Fibroblast of skin of back (primary cell): Measurements from ENCODE around the gene RNASE8. TPM values are rescaled to one million over a fixed set of nuclear protein-coding genes. Genes with fewer than 3 reads are reported as not detected.
"Not testable (repeated sequence)": the region's sequence is repeated elsewhere in the genome, so short reads cannot be mapped to it uniquely, and the experiment has no call there.

ENCODE experiments used
- DNase-seq: peaks from one replicate; pipeline ENCODE4 v3.0.0-alpha.2; 2013
- polyA plus RNA-seq, 2 experiments: library from polyadenylated mRNA; unstranded; fragments of 120-200 nt; gene quantifications; one replicate each; pipeline ENCODE4 v1.2.1, GENCODE V29; 2013; ENCODE audit not compliant: insufficient read length in 2 of 2

The RNASE8 gene, protein sequence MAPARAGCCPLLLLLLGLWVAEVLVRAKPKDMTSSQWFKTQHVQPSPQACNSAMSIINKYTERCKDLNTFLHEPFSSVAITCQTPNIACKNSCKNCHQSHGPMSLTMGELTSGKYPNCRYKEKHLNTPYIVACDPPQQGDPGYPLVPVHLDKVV
- not detected for polyA plus RNA-seq (2013, experiment 1 of 2; ENCODE audit: insufficient read length)
- polyA plus RNA-seq (2013, experiment 2 of 2; ENCODE audit: insufficient read length) = not detected

DNA sequence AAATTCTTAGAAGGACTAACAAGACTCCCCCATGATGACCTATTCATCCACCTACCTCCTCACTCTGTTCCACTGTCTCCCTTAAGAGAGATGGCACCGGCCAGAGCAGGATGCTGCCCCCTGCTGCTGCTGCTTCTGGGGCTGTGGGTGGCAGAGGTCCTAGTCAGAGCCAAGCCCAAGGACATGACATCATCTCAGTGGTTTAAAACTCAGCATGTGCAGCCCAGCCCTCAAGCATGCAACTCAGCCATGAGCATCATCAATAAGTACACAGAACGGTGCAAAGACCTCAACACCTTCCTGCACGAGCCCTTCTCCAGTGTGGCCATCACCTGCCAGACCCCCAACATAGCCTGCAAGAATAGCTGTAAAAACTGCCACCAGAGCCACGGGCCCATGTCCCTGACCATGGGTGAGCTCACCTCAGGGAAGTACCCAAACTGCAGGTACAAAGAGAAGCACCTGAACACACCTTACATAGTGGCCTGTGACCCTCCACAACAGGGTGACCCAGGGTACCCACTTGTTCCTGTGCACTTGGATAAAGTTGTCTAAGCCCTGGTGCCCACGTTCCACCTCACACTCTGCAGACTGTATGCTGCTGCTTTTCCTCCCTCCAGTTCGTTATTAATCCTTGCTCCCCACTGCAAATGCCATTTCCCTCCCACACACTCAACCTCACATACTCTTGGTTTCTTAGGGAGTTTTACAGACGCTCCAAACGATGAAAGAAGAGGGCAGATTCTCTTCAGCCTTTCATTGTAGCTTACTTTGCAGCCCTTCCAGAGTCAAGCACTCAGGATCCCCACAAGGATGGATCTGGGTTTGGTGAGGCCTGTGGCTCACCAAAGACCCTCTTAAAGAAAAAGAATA lies at the start of gene RNASE8:
TSS of gene RNASE8 (plus strand) at position 20 of the 873 bp plus-strand sequence. CDS start at position 91, 71 bp downstream.
- DNase-seq = peak; percentile 38

DNA sequence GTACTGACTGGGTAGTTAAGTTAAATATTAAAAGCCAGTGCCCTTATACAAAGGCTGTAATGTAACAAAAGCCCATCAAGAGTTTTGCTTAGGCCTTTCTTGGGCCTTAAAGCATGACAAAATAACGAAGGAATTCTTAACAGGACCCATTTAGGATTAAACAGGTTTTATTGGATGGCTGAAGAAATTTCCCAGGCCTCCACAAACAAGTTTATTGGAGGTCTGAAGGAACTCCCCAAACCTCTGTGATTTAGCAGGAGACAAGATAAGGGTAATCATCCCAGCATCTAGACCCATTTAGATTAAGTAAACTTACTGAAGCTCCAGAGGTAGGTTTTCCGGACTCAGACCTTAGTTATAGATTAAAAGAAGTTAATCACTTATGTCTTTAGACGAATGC lies 47.9 kb upstream of the RNASE8 start:
- DNase-seq = not testable (repeated sequence)

DNA sequence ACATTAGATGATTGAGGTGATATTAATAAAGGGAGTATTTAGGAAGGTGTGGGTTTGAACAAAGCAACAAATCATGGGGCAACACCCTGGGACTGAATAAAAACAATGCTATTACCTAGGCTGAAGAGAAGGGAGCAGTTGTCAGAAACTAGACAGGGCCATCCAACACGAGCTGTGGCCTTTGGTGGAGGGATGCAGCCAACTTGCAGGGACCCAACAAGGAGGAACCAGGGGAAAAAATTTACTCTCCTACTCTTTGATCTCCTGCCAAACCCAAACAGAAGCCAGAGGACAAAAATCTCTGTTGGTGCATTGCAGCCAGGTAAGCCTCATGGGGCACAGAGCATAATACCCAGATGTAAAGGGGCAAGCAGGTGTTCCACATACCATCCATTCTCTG lies 46.5 kb upstream of the RNASE8 start:
- DNase-seq = no peak

DNA sequence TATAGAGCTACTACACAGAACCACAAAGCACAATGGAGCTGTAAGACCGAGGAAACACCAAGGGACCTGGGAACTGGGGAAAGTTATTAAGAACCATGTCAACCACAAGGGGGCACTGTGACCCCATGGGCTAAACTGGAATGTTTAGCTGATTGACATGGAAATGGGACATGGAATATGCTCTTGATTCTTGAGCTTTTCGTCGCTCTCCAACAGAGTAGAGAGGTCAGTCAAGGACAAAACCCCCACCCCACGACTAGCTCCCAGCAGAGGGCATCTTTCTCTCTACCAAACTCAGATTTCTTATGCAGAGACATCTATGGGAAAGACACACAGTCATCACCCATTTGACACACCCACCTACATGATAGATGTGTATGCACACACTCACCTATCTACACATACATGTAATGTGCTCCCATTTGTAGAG lies 42.8 kb upstream of the RNASE8 start:
- DNase-seq = peak; percentile 75

DNA sequence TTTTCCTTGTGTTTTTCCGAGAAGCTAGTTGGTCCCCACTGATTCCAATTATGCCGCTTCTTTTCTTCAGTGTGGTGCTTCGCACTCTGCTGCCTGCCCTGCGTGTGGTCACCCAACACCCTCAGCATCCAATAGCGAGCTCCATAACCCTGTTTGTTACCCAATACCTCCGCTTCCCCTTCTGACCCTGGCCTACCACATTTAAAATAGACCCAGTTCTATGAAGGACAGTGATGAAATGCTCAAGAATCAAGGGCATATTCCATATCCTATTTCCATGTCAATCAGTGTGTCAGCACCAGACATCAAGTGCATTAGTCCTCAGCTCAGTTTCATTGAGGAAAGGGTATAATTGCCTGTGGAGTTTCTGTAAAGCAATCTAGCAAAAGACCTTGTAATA lies 42.3 kb upstream of the RNASE8 start:
- no peak for DNase-seq

DNA sequence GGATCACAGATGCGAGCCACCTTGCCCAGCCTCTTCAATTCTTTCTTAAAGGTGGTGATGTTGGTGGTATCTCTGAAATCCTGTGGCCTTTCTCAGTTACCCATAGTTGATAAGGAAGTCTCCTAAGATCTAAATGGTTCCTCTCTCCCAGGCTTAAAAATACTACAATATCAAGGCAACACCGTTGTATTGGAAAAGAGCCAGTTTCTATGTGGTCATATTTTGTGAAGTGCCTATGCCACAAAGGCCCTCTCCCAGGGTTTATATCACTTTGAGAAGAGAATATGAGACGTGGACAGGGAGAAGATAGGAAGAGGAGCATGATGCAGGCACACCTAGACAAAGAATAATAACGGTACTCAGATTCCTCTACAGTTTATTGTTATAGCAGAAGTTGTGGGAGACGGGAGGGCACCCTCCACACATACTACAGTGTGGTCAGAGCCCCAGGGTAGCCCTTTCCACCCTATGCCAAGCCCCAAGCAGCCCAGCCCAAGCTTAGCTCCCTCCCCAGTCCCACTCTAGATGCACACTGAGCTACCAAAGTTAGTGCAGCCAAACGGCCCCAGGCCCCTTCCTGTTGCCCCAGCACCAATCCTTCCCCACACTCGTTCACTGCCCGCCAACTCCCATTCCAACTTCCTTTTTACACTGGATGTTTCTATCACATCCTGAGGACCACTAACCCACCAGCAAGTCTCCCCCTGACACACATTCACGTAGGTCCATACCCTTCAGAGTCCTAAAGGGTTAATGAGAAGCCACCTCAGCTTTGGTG lies 41.0 kb upstream of the RNASE8 start:
- DNase-seq = no peak

DNA sequence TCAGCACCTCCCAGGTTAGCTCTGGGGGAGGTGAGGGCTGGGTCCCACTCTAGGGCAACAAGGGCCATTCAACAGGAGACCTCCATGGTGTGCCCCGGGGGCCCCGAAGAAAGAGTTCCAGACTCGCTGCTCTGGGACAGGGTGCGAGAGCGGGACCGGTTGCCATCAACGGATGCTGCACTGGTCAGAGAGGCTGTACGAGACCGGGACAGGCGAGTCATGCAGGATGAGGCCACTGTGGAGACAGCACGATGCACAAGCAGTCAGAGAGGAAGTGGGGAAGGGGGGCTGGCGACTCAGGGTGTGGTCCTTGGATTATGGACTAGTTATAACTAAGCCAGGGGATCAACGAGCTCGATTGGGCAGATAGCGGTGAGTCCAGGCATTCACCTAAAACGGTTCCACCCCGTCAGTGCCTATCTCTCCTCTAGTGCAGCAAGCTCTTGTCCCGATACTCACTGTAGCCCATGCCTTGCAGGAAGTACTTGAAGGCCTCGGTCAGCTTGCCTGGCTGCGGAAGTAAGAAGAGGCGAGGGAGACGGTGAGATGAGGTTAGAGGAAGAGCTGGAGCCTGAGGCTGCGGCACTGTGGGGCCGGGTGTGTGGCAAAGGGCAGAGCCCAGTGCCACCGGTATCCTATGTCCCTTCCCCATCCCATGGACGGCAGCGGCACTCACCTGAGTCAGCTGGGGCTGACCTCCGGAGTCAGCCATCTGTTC lies 39.9 kb upstream of the RNASE8 start:
- no peak for DNase-seq

DNA sequence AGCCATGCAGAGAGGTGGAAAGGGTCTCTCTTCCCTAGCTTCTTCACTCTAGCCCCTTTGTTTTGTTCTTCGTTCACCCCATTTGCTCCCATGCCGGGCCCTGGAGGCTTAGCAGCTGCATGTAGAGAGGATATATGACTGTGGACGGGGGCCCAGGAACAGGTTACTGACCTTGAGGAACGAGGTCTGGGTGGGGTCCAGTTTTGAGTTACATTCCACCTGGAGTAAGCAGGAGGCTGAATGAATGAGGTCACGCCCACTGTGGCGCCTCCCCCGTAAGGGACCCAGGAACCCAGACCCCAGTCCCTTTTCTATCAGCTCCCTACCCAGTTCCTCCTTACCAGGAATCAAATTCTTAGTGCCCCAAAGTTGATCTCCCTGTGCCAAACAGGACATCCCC lies 39.3 kb upstream of the RNASE8 start:
- no peak for DNase-seq

DNA sequence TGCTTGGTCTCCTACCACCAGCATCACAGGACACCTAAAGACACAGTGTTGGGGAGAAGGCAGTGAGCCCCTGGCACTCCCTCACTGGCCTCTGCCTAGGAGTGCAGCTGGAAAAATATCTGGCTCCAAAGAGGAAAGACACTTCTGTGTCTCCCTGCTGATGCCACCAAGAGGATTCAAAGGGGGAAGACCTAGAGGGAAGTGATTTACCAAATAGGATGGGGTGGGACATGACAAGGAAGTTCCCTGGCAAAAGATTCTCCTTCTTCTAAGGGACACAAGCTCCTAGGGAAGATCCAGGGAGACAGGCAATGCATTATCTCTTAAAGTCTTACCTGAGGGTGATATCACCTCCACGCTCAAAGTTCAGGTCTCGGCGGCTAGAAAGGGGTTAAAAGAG lies 38.8 kb upstream of the RNASE8 start:
- DNase-seq = no peak

DNA sequence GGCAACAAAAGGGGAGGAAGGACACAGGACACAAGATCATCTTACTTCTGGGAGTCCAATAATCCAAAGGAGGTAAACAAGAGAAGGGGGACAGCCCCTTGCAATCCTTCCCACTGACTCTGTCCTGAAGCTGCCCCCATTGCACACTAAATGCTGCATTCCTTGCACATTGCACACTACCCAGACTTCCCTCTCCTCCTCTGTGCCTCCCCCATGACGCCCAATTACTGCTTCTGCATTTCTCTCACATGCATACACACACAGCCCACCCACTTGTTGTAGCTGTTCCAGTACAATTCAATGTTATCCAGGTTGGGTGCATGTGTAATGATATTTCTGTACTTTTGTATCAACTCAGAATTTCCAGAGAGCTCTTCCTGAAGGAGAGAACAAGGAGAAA lies 38.3 kb upstream of the RNASE8 start:
- peak; percentile 19 for DNase-seq

DNA sequence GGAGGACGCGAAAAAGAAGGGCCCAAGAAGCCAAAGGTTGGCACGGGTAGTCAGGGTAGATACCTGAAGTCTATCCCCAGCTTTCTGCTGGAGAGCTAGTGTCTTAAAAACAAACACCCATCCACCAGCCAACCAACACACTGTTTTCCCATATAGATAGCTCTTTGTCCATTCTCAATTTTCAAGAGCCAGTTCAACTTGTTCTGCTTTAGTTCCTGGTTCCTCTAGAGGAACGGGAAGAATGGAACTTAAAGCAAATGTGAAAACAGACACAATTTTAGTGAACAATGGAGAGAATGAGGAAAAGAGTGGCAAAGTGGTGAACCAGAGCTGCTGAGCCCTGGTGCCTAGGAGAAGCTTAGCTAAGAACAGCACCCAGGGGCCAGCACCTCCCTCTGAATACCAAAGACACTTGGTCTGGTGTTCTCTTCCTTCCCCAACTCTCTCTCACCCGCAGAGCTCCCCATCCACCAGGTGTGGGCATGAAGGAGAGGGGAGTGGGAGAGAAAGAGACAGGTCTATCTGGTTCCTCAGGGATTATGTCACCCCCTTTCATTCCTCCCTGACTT lies 36.6 kb upstream of the RNASE8 start:
- no peak for DNase-seq

DNA sequence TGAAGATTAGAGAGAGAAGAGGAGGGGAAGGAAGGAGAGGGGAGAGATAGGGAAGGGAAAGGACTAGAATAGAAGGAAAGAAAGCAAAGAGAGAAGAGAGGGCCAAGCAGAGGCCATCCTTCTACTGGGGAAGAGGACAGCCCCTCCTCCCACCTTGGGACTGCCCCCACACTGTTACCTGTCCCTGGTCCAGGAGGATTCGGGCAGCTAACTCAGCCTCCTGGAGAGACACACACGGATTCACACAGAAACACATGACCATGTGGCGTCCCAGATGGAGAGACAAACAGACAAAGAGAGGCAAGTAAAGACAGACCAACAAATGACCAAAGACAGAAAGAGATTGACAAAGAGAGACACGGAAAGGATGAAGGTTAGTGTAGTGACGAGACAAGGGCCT lies 34.9 kb upstream of the RNASE8 start:
- no peak for DNase-seq

DNA sequence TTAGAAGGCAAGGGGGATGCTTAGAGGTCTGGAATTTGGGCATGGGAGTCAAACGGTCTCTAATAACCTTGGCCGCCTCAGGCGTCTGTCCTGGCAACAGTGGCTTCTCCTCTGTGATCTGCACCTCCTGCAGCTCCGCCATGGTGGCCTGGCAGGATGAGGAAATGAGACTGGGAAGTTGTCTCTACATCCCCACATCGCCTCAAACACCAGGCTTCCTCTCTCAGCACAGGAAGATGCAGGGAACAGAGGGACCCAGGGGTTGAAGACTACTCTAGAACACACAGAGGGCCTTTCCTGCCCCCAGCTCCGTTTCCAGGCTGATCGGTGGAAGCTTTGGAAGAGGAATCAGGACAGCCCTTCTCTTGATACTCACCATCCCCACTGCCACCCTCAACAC lies 34.4 kb upstream of the RNASE8 start:
- DNase-seq = no peak

DNA sequence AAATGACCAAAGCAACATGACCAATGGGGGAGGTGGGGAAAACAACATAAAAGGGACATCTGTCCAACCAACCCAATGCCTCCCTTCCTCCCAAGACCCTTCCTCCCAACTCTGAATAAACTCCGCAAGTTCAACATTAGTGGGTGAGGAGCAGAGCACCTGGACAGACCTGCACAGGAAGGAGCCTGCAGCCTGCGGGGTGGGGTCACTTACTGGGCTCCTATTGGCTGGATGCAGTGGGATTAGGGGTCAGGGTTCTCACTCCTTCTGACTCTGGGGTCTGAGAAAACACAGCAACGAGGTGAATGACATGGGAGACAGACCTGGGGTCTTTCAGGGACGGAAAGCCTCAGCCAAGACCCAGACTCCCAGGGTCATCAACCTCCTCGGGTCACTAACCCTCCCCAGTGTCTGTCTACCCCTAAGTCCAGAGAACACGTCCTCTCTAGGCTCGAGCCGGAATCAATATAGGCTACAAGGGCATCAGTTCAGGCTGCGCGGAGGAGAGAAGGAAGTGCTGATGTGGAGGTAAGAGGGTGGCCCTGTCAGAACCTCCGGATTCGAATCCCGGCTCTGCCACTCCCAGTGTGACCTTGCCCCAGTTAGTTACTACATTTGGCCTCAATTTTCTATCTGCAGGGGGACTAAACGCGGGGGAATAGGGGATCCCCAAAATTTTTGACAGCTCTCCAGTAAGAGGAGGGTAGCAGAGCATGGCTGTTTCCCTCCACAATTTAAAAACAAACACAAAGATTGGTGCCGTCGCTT lies 33.6 kb upstream of the RNASE8 start:
- no peak for DNase-seq

DNA sequence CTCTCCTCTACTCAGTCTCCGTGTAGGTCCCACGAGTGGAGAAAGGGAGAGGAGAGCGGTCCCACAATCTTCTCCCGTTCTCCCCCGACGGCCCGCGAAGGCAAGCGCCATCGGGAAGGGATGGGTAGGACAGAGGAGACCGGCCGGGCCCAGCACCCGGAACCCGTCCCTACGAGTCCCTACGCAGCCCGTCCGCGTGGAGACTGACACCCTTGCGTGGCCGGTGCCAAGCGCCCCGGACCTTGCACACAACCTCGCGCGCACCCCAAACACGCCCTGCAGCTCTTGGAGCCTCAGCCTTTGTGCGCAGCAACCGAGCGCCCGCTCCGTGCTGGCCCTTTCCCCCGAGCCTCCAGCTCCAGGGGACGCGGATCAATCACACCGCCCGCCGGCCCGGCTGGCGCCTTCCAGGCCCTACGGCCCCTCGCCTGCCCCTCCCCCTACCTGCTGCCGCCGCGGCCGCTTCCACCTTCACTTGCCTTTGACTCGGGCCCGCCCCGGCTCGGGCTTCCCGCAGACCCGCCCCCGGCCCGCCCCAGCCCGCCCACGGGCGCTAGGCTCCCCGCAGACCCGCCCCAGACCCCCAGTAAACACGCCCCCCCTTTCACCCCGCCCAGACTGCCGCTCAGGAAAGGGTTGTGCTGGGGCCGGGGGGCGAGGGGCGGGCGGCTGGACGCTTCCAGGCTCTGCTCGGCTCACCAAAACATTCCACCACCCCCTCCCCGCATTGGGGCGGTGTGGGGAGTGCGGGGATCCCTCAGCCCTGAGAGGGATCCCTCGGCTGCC lies 32.8 kb upstream of the RNASE8 start, which contains the start of gene NDRG2:
TSS of gene NDRG2 (minus strand) at position 477 of the 786 bp plus-strand sequence. CDS start 1,746 bp downstream, outside the sequence.
- DNase-seq = no peak

DNA sequence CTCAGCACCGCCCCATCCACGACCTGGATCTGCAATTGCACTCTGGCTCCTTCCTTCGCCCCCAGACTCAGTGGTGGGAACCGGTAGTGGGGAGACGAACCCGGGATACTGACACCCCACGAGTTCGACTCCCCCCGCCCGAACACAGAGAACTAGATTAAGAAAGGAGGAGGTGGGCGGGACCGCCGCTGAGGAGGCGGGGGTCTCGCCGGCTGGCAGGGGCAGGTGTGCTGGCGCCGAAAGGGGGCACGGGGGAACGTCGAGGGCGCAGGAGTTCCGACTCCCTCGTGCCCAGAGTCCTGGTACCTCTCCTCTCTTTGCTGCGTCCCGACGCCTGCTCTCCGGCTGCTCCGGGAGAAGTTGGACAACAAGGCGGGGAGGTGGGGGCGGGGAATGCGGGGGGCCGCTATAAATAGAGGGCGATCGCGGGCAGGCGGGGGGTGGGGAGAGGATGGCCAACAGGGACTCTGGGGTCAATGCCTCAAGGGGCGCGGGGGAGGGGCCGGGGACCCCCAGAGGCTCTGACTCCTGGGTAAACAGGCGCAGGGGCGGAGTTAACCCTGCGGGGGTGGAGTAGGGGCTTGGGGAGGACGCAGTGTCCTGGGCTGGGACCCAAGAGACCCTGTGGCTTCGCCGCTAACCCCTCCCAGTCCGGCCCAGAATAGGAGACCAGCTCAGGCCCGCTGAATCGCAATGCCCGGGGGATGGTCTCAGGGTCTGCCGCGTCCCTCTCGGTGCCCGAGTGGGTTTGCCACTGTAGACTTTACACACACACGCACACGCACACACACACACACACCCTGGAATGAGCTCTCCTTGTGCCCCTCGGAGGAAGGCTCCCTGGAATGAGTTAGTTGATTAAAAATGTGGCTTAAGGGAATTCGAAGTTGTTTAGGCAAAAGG lies 32.0 kb upstream of the RNASE8 start:
- no peak for DNase-seq

DNA sequence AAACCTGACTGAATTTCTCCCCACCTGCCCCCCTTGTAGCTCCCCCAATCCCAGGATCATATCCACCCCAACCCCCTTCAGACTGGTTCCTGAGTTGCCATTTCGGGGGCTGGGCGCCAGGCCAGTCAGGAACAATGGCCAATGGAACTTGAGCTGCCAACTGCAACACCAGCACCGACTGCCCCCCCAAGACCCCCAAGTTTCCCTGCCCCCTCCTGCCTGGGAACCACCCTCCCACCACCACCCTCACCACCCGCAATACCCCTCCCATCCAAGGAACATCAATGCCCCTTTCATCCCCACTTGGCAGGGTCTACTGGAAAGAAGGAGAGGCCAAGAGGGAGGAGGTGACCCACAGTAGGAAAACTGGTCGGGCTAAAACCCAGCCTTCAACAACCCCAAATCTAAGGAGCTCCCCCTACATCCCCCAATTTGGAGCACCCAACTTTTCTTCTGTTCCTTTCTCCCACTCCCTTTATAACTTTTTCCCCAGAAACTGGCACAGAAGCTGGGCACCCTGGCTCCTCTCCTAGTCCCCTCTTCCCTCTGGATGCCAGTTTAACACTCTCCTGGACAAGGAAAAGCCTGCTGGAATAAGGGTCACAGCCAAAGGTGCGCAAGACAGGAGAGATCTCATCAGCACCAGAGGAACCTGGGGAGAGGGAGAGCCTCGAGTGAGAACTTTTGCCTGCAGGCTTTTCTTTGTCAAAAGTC lies 31.2 kb upstream of the RNASE8 start:
- no peak for DNase-seq

DNA sequence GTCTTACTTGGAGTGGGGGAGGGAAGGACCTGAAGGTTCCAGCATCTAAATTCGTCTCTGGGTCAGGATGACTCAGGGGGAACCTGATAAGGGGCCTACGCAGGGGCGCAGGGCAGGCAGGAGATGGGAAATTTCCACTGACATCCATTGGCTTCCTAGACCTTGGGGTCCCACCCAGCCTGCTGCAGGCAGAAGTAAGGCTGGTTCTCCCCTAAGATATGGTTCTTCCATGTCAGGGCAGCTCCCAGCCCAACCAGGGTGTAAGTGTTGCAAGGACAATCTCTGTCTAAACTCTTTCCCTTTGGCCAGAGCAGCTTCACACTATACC lies 30.7 kb upstream of the RNASE8 start:
- no peak for DNase-seq

DNA sequence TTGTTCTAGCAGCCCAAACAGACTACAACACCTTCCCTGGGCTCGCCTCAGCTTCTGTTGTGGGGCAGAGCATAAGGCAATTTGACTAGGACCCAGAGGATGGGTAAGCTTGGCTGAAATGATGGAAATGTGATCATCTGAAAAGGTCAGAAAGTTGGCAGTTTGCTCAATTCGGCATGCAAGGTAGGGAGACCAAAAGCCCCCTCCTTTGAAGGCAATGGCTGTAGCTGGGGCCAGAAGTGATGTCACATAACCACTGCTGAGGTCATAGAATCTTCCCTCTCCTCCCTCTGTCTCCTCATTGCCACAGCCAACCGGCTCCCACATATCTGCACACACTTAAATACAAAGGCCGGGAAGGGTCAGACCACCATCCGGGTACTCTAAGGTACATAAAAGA lies 27.7 kb upstream of the RNASE8 start, which contains the start of gene TPPP2:
TSS of gene TPPP2 (plus strand) at position 301 of the 400 bp plus-strand sequence. CDS start 365 bp downstream, outside the sequence.
- DNase-seq = no peak
